CD4-positive, CD25-positive, alpha-beta regulatory T cell (primary cell): Measurements from ENCODE around the gene CABLES1. TPM values are rescaled to one million over a fixed set of nuclear protein-coding genes. Genes with fewer than 3 reads are reported as not detected.
A peak's percentile ranks its signal among the peaks of the same experiment; 100 is the strongest.

Experiments used
- ATAC-seq, 2 donors: fragments of 150-1000 bp; cut with Tn5 transposase; one replicate each; pipeline ENCODE4 v1.10.0; 2021; ENCODE audit warnings: low read depth in 2 of 2, moderate number of reproducible peaks in 2 of 2, moderate library complexity in 1 of 2
- DNase-seq, 3 donors: peaks; one replicate each; pipeline versions ENCODE4 v3.0.0 to v3.0.0-alpha.2; 2012 to 2022; ENCODE audit warnings: mixed read lengths in 1 of 3
- H3K27ac ChIP-seq: one replicate; pipeline ENCODE4 v1.7.0; 2013; ENCODE audit warnings: mild to moderate bottlenecking, low read length; ENCODE audit not compliant: insufficient read depth, poor library complexity, severe bottlenecking
- H3K27me3 ChIP-seq: one replicate; pipeline ENCODE4 v1.7.0; 2013; ENCODE audit warnings: low read length; ENCODE audit not compliant: control insufficient read depth, insufficient read depth
- H3K36me3 ChIP-seq: one replicate; pipeline ENCODE4 v1.7.0; 2013; ENCODE audit warnings: mild to moderate bottlenecking, low read length, moderate library complexity; ENCODE audit not compliant: control insufficient read depth, insufficient read depth
- H3K4me1 ChIP-seq: 2 replicates; pipeline ENCODE4 v1.7.0; 2013; ENCODE audit warnings: mild to moderate bottlenecking, low read length; ENCODE audit not compliant: insufficient read depth, control insufficient read depth, poor library complexity, severe bottlenecking
- H3K4me3 ChIP-seq: one replicate; pipeline ENCODE4 v1.7.0; 2013; ENCODE audit warnings: low read depth, mild to moderate bottlenecking, low read length, moderate library complexity
- H3K9me3 ChIP-seq, 2 experiments: 1 replicate in 1 of 2; 2 replicates in 1 of 2; pipeline ENCODE4 v1.7.0; 2013; ENCODE audit warnings: low read length in 2 of 2, mild to moderate bottlenecking in 1 of 2, moderate library complexity in 1 of 2; ENCODE audit not compliant: control insufficient read depth in 2 of 2
- H3K27ac Mint-ChIP-seq, 3 donors: one replicate each; pipeline ENCODE4 v1.8.0; 2020 to 2022; ENCODE audit warnings: mild to moderate bottlenecking in 3 of 3, mixed read lengths in 3 of 3, moderate library complexity in 2 of 3
- H3K27me3 Mint-ChIP-seq: one replicate; pipeline ENCODE4 v1.8.0; 2022; ENCODE audit warnings: mild to moderate bottlenecking, mixed read lengths
- H3K36me3 Mint-ChIP-seq: one replicate; pipeline ENCODE4 v1.8.0; 2020; ENCODE audit warnings: mixed read lengths
- H3K4me1 Mint-ChIP-seq, 4 donors: one replicate each; pipeline ENCODE4 v1.8.0; 2020 to 2022; ENCODE audit warnings: mixed read lengths in 4 of 4, mild to moderate bottlenecking in 1 of 4
- H3K4me3 Mint-ChIP-seq, 4 donors: one replicate each; pipeline ENCODE4 v1.8.0; 2020 to 2022; ENCODE audit warnings: mild to moderate bottlenecking in 4 of 4, mixed read lengths in 4 of 4, moderate library complexity in 3 of 4
- H3K9me3 Mint-ChIP-seq, 7 donors: one replicate each; pipeline ENCODE4 v1.8.0; 2020 to 2022; ENCODE audit warnings: mixed read lengths in 7 of 7, mild to moderate bottlenecking in 3 of 7, moderate library complexity in 2 of 7
- polyA plus RNA-seq, 4 donors: library from polyadenylated mRNA; unstranded; fragments of 300-500 nt; fragmentation: Illumina TruSeq; gene quantifications; one replicate each; pipeline ENCODE4 v1.2.3, GENCODE V29; 2021
- total RNA-seq: library from RNA; stranded (reverse); gene quantifications from one replicate; pipeline ENCODE4 v1.2.3, GENCODE V29; 2022

The CABLES1 gene
- total and polyA plus RNA-seq, 5 donors from 2014 or later = 0.46 to 5.4 TPM; not detected in 3

GRCh38 chr18:23186781-23187180 lies 51.5 kb downstream of the CABLES1 start:
- Histone ChIP-seq H3K4me3 (no peak overlapping the region), H3K4me1 (no peaks in the 10 kb centered on the region), H3K9me3 (no peaks in the 10 kb centered on the region), H3K27me3 (no peaks in the 10 kb centered on the region), H3K36me3 (no peaks in the 10 kb centered on the region), H3K27ac (no peak overlapping the region)
- Mint-ChIP-seq H3K36me3 (no peaks in the 10 kb centered on the region), H3K4me1 (peaks cover 0 to 2% (median 0%) of the 10 kb centered on the region in 4 donors), H3K9me3 (no peaks in the 10 kb centered on the region), H3K27me3 (no peaks in the 10 kb centered on the region), H3K4me3 (no peak overlapping the region), H3K27ac (no peak overlapping the region)
- no peak for DNase-seq
- no peak for ATAC-seq

- no peak for ATAC-seq
- H3K4me1 Mint-ChIP-seq = peaks cover 0 to 4% (median 0%) of the 10 kb centered on the region in 4 donors
- no peaks in the 10 kb centered on the region for H3K27me3 Mint-ChIP-seq
- peak overlapping the region in 1 of 3 donors; percentile 68 for H3K27ac Mint-ChIP-seq
- H3K36me3 Mint-ChIP-seq = no peaks in the 10 kb centered on the region
- Histone ChIP-seq H3K36me3 (no peaks in the 10 kb centered on the region), H3K9me3 (no peaks in the 10 kb centered on the region), H3K4me3 (no peak overlapping the region), H3K27me3 (no peaks in the 10 kb centered on the region), H3K4me1 (no peaks in the 10 kb centered on the region), H3K27ac (no peak overlapping the region)
- no peaks in the 10 kb centered on the region for H3K9me3 Mint-ChIP-seq
- no peak for DNase-seq
- no peak overlapping the region for H3K4me3 Mint-ChIP-seq
Measured at GRCh38 chr18:23188068-23188760, 52.9 kb downstream of the CABLES1 start.

GRCh38 chr18:23189099-23189498 lies 53.8 kb downstream of the CABLES1 start:
- H3K27me3 Mint-ChIP-seq = no peaks in the 10 kb centered on the region
- Histone ChIP-seq H3K27me3 (no peaks in the 10 kb centered on the region), H3K27ac (no peak overlapping the region), H3K4me1 (no peaks in the 10 kb centered on the region), H3K36me3 (no peaks in the 10 kb centered on the region), H3K9me3 (no peaks in the 10 kb centered on the region), H3K4me3 (no peak overlapping the region)
- no peak overlapping the region for H3K4me3 Mint-ChIP-seq
- no peaks in the 10 kb centered on the region for H3K36me3 Mint-ChIP-seq
- H3K9me3 Mint-ChIP-seq = no peaks in the 10 kb centered on the region
- H3K4me1 Mint-ChIP-seq = peaks cover 0 to 4% (median 0%) of the 10 kb centered on the region in 4 donors
- no peak for ATAC-seq
- no peak overlapping the region for H3K27ac Mint-ChIP-seq
- DNase-seq = no peak

- Histone ChIP-seq H3K4me3 (no peak overlapping the region), H3K4me1 (no peaks in the 10 kb centered on the region), H3K27me3 (no peaks in the 10 kb centered on the region), H3K9me3 (no peaks in the 10 kb centered on the region), H3K27ac (no peak overlapping the region), H3K36me3 (no peaks in the 10 kb centered on the region)
- Mint-ChIP-seq H3K36me3 (no peaks in the 10 kb centered on the region), H3K27ac (no peak overlapping the region), H3K27me3 (no peaks in the 10 kb centered on the region), H3K9me3 (no peaks in the 10 kb centered on the region), H3K4me1 (peaks cover 0 to 3% (median 0%) of the 10 kb centered on the region in 4 donors), H3K4me3 (no peak overlapping the region)
- no peak for DNase-seq
- no peak for ATAC-seq
Measured at GRCh38 chr18:23189768-23190661, 54.7 kb downstream of the CABLES1 start.

GRCh38 chr18:23191232-23191631 lies 55.9 kb downstream of the CABLES1 start:
- no peak for DNase-seq
- ATAC-seq = no peak

GRCh38 chr18:23193742-23194141 lies 58.5 kb downstream of the CABLES1 start:
- no peak for ATAC-seq
- Mint-ChIP-seq H3K4me3 (no peak overlapping the region), H3K27ac (no peak overlapping the region), H3K27me3 (no peaks in the 10 kb centered on the region), H3K9me3 (no peaks in the 10 kb centered on the region), H3K36me3 (no peaks in the 10 kb centered on the region), H3K4me1 (peaks cover 0 to 3% (median 0%) of the 10 kb centered on the region in 4 donors)
- DNase-seq = no peak
- H3K9me3 ChIP-seq = no peaks in the 10 kb centered on the region
- H3K4me1 ChIP-seq = no peaks in the 10 kb centered on the region
- no peak overlapping the region for H3K4me3 ChIP-seq
- no peaks in the 10 kb centered on the region for H3K36me3 ChIP-seq
- H3K27ac ChIP-seq = no peak overlapping the region
- H3K27me3 ChIP-seq = no peaks in the 10 kb centered on the region

More at GRCh38 chr18:23191232-23191631, 55.9 kb downstream of the CABLES1 start:
- no peaks in the 10 kb centered on the region for H3K4me1 ChIP-seq
- H3K4me1 Mint-ChIP-seq = peaks cover 0 to 3% (median 0%) of the 10 kb centered on the region in 4 donors
- H3K36me3 Mint-ChIP-seq = no peaks in the 10 kb centered on the region
- H3K27me3 Mint-ChIP-seq = no peaks in the 10 kb centered on the region
- no peak overlapping the region for H3K27ac Mint-ChIP-seq
- no peaks in the 10 kb centered on the region for H3K9me3 ChIP-seq
- H3K4me3 Mint-ChIP-seq = no peak overlapping the region
- no peaks in the 10 kb centered on the region for H3K9me3 Mint-ChIP-seq
- H3K4me3 ChIP-seq = no peak overlapping the region
- no peaks in the 10 kb centered on the region for H3K27me3 ChIP-seq
- no peak overlapping the region for H3K27ac ChIP-seq
- no peaks in the 10 kb centered on the region for H3K36me3 ChIP-seq

GRCh38 chr18:23194155-23194996 lies 59.1 kb downstream of the CABLES1 start:
- no peaks in the 10 kb centered on the region for H3K4me1 ChIP-seq
- H3K4me1 Mint-ChIP-seq = peaks cover 0 to 3% (median 0%) of the 10 kb centered on the region in 4 donors
- no peaks in the 10 kb centered on the region for H3K27me3 ChIP-seq
- H3K27ac Mint-ChIP-seq = peak overlapping the region in 2 of 3 donors; percentile 1 to 42
- no peaks in the 10 kb centered on the region for H3K36me3 Mint-ChIP-seq
- H3K4me3 ChIP-seq = no peak overlapping the region
- DNase-seq (no peak), ATAC-seq (no peak)
- no peak overlapping the region for H3K4me3 Mint-ChIP-seq
- no peak overlapping the region for H3K27ac ChIP-seq
- H3K36me3 ChIP-seq = no peaks in the 10 kb centered on the region
- no peaks in the 10 kb centered on the region for H3K27me3 Mint-ChIP-seq
- H3K9me3 Mint-ChIP-seq = no peaks in the 10 kb centered on the region
- no peaks in the 10 kb centered on the region for H3K9me3 ChIP-seq
